Medulla oblongata (tissue), 1 donor: ENCODE results near the gene TREH.

Source experiments
- DNase-seq: peaks from one replicate; pipeline ENCODE4 v3.0.0-alpha.2; 2015; ENCODE audit errors: extremely low spot score

Gene TREH

GRCh38 chr11:118666371-118666770 is 13.1 kb downstream of the TREH start:
- no peak for DNase-seq

- DNase-seq, result no peak
Measured at GRCh38 chr11:118663902-118664301, 15.5 kb downstream of the TREH start.

- no peak for DNase-seq
Measured at GRCh38 chr11:118663381-118663780, 16.1 kb downstream of the TREH start.

- no peak for DNase-seq
Measured at GRCh38 chr11:118662401-118663271, 16.8 kb downstream of the TREH start.

GRCh38 chr11:118661425-118662301 is 17.8 kb downstream of the TREH start:
- DNase-seq, result no peak

GRCh38 chr11:118660681-118661424 is 18.6 kb downstream of the TREH start:
- no peak for DNase-seq

GRCh38 chr11:118659953-118660680 is 19.3 kb downstream of the TREH start:
- DNase-seq, result no peak

- DNase-seq, result peak; percentile 90
Measured at GRCh38 chr11:118659314-118659952, 20.0 kb downstream of the TREH start.

- no peak for DNase-seq
Measured at GRCh38 chr11:118658429-118659313, 20.8 kb downstream of the TREH start.

GRCh38 chr11:118657709-118658428 is 21.6 kb downstream of the TREH start:
- DNase-seq, result no peak

- no peak for DNase-seq
Measured at GRCh38 chr11:118657238-118657637, 22.2 kb downstream of the TREH start.

- peak; percentile 23 for DNase-seq
Measured at GRCh38 chr11:118656563-118657165, 22.8 kb downstream of the TREH start.

GRCh38 chr11:118655486-118656190 is 23.8 kb downstream of the TREH start:
- DNase-seq, result no peak

GRCh38 chr11:118653684-118654390 is 25.6 kb downstream of the TREH start:
- no peak for DNase-seq

GRCh38 chr11:118652681-118653181 is 26.7 kb downstream of the TREH start:
- peak; percentile 60 for DNase-seq

- DNase-seq, result no peak
Measured at GRCh38 chr11:118651820-118652219, 27.6 kb downstream of the TREH start.

GRCh38 chr11:118650366-118650765 is 29.1 kb downstream of the TREH start:
- DNase-seq, result no peak
